NCI-H345 (cell line): ENCODE data around the gene DRGX.

ENCODE experiments used
- DNase-seq: peaks from one replicate; lab custom pipeline; 2025; lab: John Stamatoyannopoulos, UW

Gene DRGX

GRCh38 chr10:49361735-49362568, 33.9 kb downstream of the DRGX start:
- no peak for DNase-seq

GRCh38 chr10:49361178-49361554, 34.7 kb downstream of the DRGX start:
- no peak for DNase-seq

DNA sequence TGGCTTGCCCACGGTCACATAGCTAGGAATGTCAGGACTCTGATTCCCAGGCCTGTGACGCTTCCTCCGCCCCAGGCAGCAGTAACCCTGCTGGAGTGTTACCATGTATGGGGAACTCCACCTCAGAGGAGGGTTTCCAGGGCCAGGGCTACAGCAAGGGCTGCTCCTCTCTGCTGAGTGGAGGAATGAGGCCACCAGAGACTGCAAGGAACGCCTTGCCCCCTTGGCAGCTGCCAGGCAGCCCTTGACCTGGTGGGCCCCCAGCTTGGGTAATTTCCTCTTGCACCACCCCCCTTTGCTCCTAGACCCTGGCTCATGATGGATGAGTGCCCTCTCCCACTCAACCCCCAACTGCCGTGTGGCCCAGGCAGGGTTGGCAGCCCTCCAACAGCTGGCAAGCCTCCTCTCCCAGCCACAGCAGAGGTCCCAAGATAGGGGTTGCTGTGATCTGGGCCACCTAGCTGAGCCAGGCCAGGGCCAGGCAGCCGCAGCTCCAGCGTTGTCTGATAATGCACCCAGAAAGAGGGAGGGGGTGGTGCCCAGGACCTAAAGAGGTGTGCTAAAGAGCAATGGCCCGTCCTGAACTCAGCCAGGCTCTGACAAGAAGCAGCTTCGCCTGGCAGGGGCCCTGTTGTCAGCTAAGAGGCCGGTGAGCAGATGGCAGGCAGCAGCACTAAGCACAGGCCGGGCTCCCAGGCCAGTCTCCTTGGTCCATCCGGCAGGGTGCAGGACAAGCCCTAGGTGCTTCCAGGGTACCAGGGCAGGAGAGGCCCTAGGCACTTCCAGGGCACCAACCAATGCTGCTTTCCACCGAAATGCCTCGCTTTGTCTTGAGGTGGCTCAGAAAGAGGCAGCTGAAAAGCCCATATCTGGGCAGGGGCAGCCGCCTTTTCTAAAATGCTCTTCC, 35.4 kb downstream of the DRGX start:
- peak; percentile 54 for DNase-seq

DNA sequence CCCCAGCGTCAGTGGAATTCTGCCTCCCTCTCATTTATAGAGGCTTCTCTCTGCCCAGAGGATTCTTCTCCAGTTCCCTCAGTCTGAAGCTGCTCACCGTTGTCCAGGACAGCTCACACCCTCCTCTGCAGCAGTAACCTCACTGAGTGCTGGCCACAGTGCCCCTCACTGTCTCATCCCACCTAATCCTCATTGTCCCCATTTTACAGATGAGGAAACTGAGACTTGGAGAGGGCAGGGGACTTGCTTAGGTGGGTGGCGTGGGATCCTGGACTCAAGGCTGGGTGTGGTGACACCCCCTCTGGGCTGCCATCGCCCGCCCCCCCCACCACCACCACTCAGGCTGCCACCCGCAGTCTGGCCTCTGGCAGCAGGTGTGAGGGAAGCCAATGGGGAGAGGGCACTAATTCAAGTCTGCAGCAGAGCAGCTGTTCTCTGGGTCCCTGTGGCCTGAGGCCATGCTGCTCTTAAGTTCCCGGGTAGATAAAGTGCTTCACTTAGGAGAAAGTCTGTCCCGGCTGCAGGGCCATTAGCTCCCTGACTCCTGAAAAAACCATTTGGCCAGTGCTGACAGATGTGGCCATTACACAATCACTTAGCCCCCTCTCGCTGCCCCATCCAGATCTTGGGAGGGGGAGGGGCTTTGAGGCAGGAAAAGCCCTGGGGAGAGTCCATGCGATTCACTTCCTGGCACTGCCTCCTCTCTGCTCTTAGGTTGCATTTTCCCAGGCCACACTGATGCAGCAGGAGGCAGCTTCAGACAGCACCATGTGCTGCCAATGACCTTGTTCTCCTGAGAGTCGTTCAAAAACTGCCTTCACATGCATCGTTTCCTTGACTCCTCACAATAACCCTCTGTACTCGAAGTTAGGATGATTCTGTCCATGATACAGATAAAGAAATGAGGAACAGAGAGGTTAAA, 36.3 kb downstream of the DRGX start:
- peak; percentile 46 for DNase-seq

- no peak for DNase-seq
These were observed 38.0 kb downstream of the DRGX start for GRCh38 chr10:49357910-49358309.

- DNase-seq, result no peak
These were observed 38.9 kb downstream of the DRGX start for GRCh38 chr10:49356944-49357343.

- no peak for DNase-seq
These were observed 39.7 kb downstream of the DRGX start for GRCh38 chr10:49356181-49356580.

- no peak for DNase-seq
These were observed 40.7 kb downstream of the DRGX start for GRCh38 chr10:49355221-49355620.

GRCh38 chr10:49354593-49354992, 41.3 kb downstream of the DRGX start:
- no peak for DNase-seq

DNA sequence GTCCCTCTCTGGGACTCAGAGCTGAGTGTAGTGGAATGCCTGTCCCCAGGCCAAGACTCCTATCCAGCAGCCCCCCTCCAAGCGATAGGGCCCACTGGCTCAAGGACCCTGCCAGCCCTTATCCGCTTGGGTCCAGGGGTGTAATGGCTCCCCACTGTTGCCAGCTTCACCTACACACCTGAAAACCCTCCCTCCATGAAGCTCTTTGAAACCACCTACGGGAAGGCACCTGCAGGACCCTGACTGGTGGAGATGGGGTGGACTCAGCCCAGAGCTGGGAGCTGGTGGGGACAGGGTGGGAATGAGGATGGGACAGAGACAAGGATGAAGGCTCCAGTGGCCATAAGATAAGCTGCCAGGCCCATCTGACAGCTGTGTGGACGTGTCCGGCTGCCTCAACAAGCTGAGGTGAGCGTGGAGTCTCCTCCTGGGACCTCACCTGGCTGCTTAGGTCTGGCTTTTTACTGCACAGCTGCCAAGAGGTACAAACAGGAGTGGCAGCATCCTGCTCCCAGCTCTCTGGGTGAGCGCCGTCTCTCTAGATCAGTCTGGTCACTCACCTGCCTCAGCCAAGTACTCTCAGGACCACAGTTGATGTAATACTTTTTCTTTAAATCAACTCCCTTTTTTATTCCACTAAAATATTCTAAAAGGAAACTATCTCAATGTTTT, 41.9 kb downstream of the DRGX start:
- DNase-seq, result no peak

DNA sequence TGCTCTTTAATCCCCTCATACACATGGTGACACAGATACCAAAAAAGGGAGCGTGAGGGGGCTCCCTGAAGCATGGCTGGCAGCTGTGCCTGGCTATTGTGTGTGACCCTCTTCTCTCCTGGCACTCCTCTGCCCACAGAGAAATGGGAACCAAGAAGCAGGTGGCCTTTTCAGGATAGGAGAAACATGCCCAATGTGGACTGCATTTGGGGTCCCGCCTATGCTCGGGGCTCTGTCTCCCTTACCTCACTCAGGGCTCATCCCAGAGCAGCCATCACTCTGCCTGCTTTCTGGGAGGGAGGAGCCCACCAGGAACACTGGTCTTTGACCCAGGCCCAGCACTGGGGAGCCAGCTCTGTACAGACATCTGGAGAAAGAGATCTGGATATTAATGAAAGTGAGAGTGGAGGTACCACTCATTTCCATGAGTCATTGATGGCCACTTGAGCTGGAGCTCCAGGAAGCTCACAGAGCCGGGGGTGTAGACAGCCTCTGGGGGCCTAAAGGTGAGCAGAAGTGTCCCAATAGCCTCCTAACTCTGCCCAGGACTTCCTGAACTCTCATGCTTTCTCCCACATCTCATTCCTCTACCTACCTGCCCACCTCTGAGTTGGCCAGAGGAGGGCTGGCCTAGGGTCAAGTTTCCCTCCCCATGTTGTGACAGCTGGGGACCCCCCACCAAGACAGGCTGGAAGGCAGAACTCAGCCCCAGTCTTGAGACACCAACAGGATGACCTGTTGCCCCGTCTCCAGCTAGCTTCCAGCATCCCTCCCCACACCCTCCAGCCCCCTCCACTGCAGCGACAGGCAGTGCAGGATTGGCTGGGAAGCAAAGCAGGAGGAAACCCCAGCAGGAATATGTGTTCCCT, 42.6 kb downstream of the DRGX start:
- no peak for DNase-seq

DNA sequence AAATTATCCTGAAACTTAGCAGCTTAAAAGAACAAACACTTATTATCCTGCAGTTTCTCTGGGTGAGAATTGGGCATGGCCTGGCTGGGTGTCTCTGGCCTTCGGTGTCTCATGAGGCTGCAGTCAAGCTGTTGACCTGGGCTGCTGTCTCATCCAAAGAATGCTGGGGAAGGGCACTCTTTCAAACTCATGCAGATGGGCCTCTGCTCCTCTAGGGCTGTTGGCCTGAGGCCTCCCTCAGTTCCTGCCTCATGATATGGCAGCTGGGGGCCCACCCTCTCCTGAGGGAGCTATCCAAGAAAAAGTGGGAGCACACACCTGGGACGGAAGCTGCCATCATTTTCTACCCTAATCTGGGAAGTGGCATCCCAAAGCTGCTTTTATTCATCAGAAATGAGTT, 43.6 kb downstream of the DRGX start:
- no peak for DNase-seq

DNA sequence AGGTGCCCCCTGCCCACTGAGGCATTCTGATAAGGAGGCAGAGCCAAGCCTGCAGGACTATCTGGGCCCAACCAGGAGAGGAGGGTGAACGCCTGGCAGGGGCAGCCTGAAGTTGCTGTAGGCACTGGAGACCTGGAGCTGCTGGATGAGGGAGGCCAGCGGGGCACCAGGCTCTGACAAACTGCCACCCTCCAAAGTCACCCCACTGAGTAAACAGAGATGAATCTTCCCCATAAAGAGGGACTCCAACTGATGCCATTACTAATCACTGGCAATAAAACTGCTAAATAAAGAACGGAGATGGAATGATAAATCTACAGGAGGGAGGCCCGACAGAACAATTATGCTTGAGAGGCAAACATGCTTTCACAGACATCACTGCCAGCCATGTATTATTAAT, 44.2 kb downstream of the DRGX start:
- DNase-seq, result peak; percentile 19

DNA sequence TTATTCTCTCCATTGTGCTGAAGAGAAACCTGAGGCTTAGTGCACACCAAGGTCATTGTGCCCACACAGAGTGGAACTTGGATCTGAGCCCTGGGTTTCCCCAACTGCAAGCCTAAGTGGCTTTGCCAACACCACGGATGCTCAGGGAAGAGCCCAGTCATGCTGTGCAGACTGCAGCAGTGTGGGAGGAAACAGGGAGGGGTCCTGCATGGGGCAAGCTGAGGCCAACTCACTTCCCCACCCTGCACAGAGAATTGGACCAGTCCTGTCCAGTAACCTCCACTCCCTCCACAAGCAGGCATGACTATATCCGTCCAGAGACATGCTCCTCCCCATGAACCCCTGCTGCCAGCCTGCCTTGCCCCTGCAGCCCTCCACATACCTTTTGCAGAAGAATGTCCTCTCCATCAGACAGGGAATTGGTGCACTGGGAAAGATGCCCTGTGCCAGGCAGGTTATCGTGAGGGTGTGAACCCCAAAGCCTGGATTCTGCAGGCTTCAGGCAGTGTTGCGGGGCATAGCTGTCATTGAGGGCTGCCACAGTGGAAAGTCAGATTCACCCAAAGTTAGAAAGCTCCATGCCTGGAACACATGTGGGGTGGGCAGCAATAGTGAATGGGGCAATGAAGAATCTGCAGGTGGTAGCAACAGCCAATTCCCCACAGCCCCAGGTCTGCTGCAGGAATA, 44.9 kb downstream of the DRGX start:
- no peak for DNase-seq

DNA sequence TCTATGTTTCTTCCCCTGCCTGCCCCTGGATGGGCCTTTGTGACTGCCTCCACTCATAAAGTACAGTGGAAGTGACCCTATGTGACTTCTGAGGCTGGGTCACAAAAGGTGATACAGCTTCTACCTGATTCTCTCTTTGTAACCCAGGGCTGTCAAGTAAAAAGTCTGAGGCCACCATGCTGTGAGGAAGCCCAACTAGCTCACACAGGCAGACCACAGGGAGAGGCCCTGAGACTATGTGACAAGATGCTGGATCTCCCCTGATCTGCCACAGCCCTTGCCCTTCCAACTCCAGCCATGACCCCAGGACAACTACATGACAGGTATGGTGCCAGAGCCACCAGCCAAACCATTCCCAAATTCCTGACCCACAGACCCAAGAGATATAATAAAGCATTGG, 45.8 kb downstream of the DRGX start:
- no peak for DNase-seq

GRCh38 chr10:49349390-49349789, 46.5 kb downstream of the DRGX start:
- no peak for DNase-seq

- DNase-seq, result no peak
These were observed 47.3 kb downstream of the DRGX start for GRCh38 chr10:49348593-49348992.

DNA sequence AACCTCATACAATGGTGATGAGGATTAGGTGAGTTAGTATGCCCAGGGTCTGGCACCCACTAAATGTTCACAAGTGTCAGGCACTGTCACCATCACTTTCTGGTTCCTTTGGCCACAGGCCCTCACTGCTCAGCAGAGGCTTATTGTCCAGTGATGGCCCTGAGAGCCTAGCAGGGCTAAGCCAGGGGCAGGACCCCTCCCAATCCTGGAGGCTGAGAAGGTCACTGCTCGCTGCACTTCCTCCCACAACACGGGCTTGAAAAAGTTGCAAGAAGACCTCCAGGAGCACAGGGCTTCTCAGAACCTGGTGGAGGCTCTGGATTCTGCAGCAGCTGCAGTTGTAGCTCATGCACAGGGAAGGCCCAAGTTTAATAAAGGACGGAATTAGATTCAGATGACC, 48.1 kb downstream of the DRGX start:
- no peak for DNase-seq

GRCh38 chr10:49347342-49347741, 48.5 kb downstream of the DRGX start:
- DNase-seq, result no peak

DNA sequence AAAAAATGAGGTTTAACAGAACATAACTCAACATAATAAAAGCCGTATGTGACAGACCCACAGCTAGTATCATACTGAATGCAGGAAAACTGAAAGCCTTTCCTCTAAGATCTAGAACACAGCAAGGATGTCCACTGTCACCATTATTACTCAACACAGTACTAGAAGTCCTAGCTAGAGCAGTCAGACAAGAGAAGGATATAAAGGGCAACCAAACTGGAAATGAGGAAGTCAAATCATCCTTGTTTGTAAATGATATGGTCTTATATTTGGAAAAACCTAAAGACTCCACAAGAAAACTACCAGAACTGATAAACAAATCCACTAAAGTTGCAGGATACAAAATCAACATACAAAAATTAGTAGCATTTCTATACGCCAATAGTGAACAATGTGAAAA, 51.0 kb downstream of the DRGX start:
- DNase-seq, result no peak
